Activated CD4-positive, alpha-beta memory T cell treated with anti-CD3 and anti-CD28 coated beads, Interleukin-2, amount 10 ng/mL, durations not matched to agents 7 days and 5 days (primary cell): ENCODE results near the gene RAB40B. TPM values are rescaled to one million over a fixed set of nuclear protein-coding genes. Genes with fewer than 3 reads are reported as not detected.

Experiments
- CTCF ChIA-PET: fragments of 350-600 bp; sonication (Branson Sonifier 250); formaldehyde crosslinking; loops from one replicate; lab custom pipeline; 2021; ENCODE audit warnings: antibody characterized with exemption, inconsistent platforms; lab: Charles Lee
- POLR2A ChIA-PET: fragments of 350-600 bp; sonication (Branson Sonifier 250); formaldehyde crosslinking; loops from one replicate; lab custom pipeline; 2021; ENCODE audit warnings: antibody characterized with exemption; lab: Charles Lee
- DNase-seq: peaks from one replicate; pipeline ENCODE4 v3.0.0-alpha.2; 2020
- H3K27ac Mint-ChIP-seq: one replicate; pipeline ENCODE4 v1.8.0; 2021; ENCODE audit warnings: mild to moderate bottlenecking, mixed read lengths
- H3K27me3 Mint-ChIP-seq: one replicate; pipeline ENCODE4 v1.8.0; 2021; ENCODE audit warnings: mixed read lengths
- H3K36me3 Mint-ChIP-seq: one replicate; pipeline ENCODE4 v1.8.0; 2021; ENCODE audit warnings: low read depth, mixed read lengths
- H3K4me1 Mint-ChIP-seq: one replicate; pipeline ENCODE4 v1.8.0; 2021; ENCODE audit warnings: mixed read lengths
- H3K4me3 Mint-ChIP-seq: one replicate; pipeline ENCODE4 v1.8.0; 2021; ENCODE audit warnings: mild to moderate bottlenecking, mixed read lengths
- H3K9me3 Mint-ChIP-seq: one replicate; pipeline ENCODE4 v1.8.0; 2021; ENCODE audit warnings: mixed read lengths
- total RNA-seq, 2 experiments: library from RNA; stranded (reverse); gene quantifications; one replicate each; pipeline ENCODE4 v1.2.3, GENCODE V29; 2021

Gene RAB40B
- total RNA-seq, 2 experiments from 2014 or later: 1.4 to 2.0 TPM

- H3K27me3 Mint-ChIP-seq: no peaks in the 10 kb centered on the region
- no peak overlapping the region for H3K27ac Mint-ChIP-seq
- H3K4me3 Mint-ChIP-seq: no peak overlapping the region
- no peaks in the 10 kb centered on the region for H3K36me3 Mint-ChIP-seq
- peaks cover 4% of the 10 kb centered on the region for H3K4me1 Mint-ChIP-seq
- ChIA-PET POLR2A (no interaction called here), CTCF (no interaction called here)
- no peak for DNase-seq
- no peaks in the 10 kb centered on the region for H3K9me3 Mint-ChIP-seq
Measured at GRCh38 chr17:82704886-82705285, 6.4 kb upstream of the RAB40B start.

GRCh38 chr17:82703935-82704865, 5.7 kb upstream of the RAB40B start:
- Mint-ChIP-seq H3K27me3 (peaks cover 4% of the 10 kb centered on the region), H3K36me3 (no peaks in the 10 kb centered on the region), H3K27ac (no peak overlapping the region)

GRCh38 chr17:82703036-82703745, 4.7 kb upstream of the RAB40B start:
- Mint-ChIP-seq H3K4me3 (no peak overlapping the region), H3K36me3 (no peaks in the 10 kb centered on the region), H3K27me3 (peaks cover 7% of the 10 kb centered on the region), H3K4me1 (peaks cover 11% of the 10 kb centered on the region), H3K9me3 (no peaks in the 10 kb centered on the region), H3K27ac (no peak overlapping the region)
- ChIA-PET CTCF (no interaction called here), POLR2A (no interaction called here)
- DNase-seq: no peak

More at GRCh38 chr17:82703935-82704865, 5.7 kb upstream of the RAB40B start:
- Mint-ChIP-seq H3K4me3 (no peak overlapping the region), H3K9me3 (no peaks in the 10 kb centered on the region), H3K4me1 (peaks cover 8% of the 10 kb centered on the region)
- no peak for DNase-seq
- ChIA-PET CTCF (no interaction called here), POLR2A (no interaction called here)

GRCh38 chr17:82702231-82702927, 3.9 kb upstream of the RAB40B start:
- Mint-ChIP-seq H3K27ac (no peak overlapping the region), H3K9me3 (no peaks in the 10 kb centered on the region), H3K4me3 (no peak overlapping the region), H3K4me1 (peaks cover 7% of the 10 kb centered on the region), H3K27me3 (peaks cover 7% of the 10 kb centered on the region), H3K36me3 (no peaks in the 10 kb centered on the region)
- POLR2A ChIA-PET: no interaction called here
- no peak for DNase-seq
- CTCF ChIA-PET: no interaction called here

GRCh38 chr17:82699551-82699950, 1.1 kb upstream of the RAB40B start:
- Mint-ChIP-seq H3K27me3 (peaks cover 21% of the 10 kb centered on the region), H3K27ac (no peak overlapping the region), H3K36me3 (peaks cover 5% of the 10 kb centered on the region), H3K4me1 (peaks cover 12% of the 10 kb centered on the region), H3K9me3 (peaks cover 4% of the 10 kb centered on the region), H3K4me3 (peak overlapping the region; percentile 73)
- no peak for DNase-seq
- ChIA-PET POLR2A (interaction anchor here (1.0 kb wide), 1 partner anchor 18 kb away, joined by 3 read pairs; no protein-coding TSS in a partner anchor), CTCF (no interaction called here)

- ChIA-PET CTCF (interaction anchor here (0.6 kb wide), 1 partner anchor 745 kb away, joined by 3 read pairs; no protein-coding TSS in a partner anchor), POLR2A (interaction anchor here (1.0 kb wide), 1 partner anchor 18 kb away, joined by 3 read pairs; no protein-coding TSS in a partner anchor)
- Mint-ChIP-seq H3K4me1 (peaks cover 12% of the 10 kb centered on the region), H3K36me3 (peaks cover 6% of the 10 kb centered on the region), H3K27ac (no peak overlapping the region), H3K27me3 (peaks cover 21% of the 10 kb centered on the region), H3K9me3 (peaks cover 7% of the 10 kb centered on the region), H3K4me3 (peak overlapping the region; percentile 73)
- no peak for DNase-seq
Measured at GRCh38 chr17:82698974-82699442, 510 bp upstream of the RAB40B start.

- Mint-ChIP-seq H3K4me1 (peaks cover 12% of the 10 kb centered on the region), H3K27me3 (peaks cover 21% of the 10 kb centered on the region), H3K36me3 (peaks cover 6% of the 10 kb centered on the region), H3K9me3 (peaks cover 9% of the 10 kb centered on the region), H3K4me3 (no peak overlapping the region), H3K27ac (no peak overlapping the region)
- POLR2A ChIA-PET: interaction anchor here (2.2 kb wide), 1 partner anchor 19 kb away, joined by 11 read pairs; the partner anchor contains the start of gene FN3KRP
- DNase-seq: no peak
- CTCF ChIA-PET: no interaction called here
Measured at GRCh38 chr17:82697808-82698064, 762 bp downstream of the RAB40B start.

- Mint-ChIP-seq H3K4me1 (peaks cover 12% of the 10 kb centered on the region), H3K27ac (no peak overlapping the region), H3K27me3 (peaks cover 21% of the 10 kb centered on the region), H3K4me3 (peak overlapping the region; percentile 30), H3K36me3 (peaks cover 6% of the 10 kb centered on the region), H3K9me3 (peaks cover 9% of the 10 kb centered on the region)
- ChIA-PET CTCF (no interaction called here), POLR2A (interaction anchor here (1.0 to 2.2 kb wide), 2 partner anchors 19 to 105 kb away, joined by 4 to 11 read pairs; partner anchors contain the start of gene FN3KRP)
- DNase-seq: no peak
Measured at GRCh38 chr17:82696916-82697807, 1.3 kb downstream of the RAB40B start.

- Mint-ChIP-seq H3K27me3 (peaks cover 21% of the 10 kb centered on the region), H3K4me1 (peaks cover 12% of the 10 kb centered on the region), H3K4me3 (no peak overlapping the region), H3K9me3 (peaks cover 9% of the 10 kb centered on the region), H3K27ac (no peak overlapping the region), H3K36me3 (peaks cover 6% of the 10 kb centered on the region)
- CTCF ChIA-PET: no interaction called here
- no peak for DNase-seq
- POLR2A ChIA-PET: interaction anchor here (1.0 to 2.2 kb wide), 2 partner anchors 20 to 105 kb away, joined by 4 to 11 read pairs; partner anchors contain the start of gene FN3KRP
Measured at GRCh38 chr17:82696259-82696658, 2.2 kb downstream of the RAB40B start.

GRCh38 chr17:82694647-82695046, 3.9 kb downstream of the RAB40B start:
- H3K4me3 Mint-ChIP-seq: no peak overlapping the region
- POLR2A ChIA-PET: no interaction called here
- DNase-seq: no peak

GRCh38 chr17:82693168-82693867, 5.2 kb downstream of the RAB40B start:
- Mint-ChIP-seq H3K27ac (no peak overlapping the region), H3K4me1 (peaks cover 5% of the 10 kb centered on the region), H3K36me3 (peaks cover 6% of the 10 kb centered on the region), H3K4me3 (no peak overlapping the region), H3K27me3 (peaks cover 14% of the 10 kb centered on the region), H3K9me3 (peaks cover 9% of the 10 kb centered on the region)
- CTCF ChIA-PET: no interaction called here
- DNase-seq: no peak
- POLR2A ChIA-PET: no interaction called here

More at GRCh38 chr17:82694647-82695046, 3.9 kb downstream of the RAB40B start:
- CTCF ChIA-PET: no interaction called here
- Mint-ChIP-seq H3K27me3 (peaks cover 21% of the 10 kb centered on the region), H3K27ac (no peak overlapping the region), H3K4me1 (peaks cover 12% of the 10 kb centered on the region), H3K36me3 (peaks cover 6% of the 10 kb centered on the region), H3K9me3 (peaks cover 9% of the 10 kb centered on the region)
